NCI-H345 treated with DMSO at 0.1 percent for 48 hours (cell line): Measurements from ENCODE around the gene GOLGA8M.
"Not testable (repeated sequence)": the region's sequence is repeated elsewhere in the genome, so short reads cannot be mapped to it uniquely, and the experiment has no call there.

Experiments used
- DNase-seq: peaks from one replicate; lab custom pipeline; 2025; ENCODE audit not compliant: unreplicated experiment; lab: John Stamatoyannopoulos, UW

Gene GOLGA8M

GRCh38 chr15:28664575-28664974 is 47.6 kb downstream of the GOLGA8M start:
- not testable (repeated sequence) for DNase-seq

- DNase-seq: not testable (repeated sequence)
Measured at GRCh38 chr15:28663717-28664116, 48.5 kb downstream of the GOLGA8M start.

- DNase-seq: not testable (repeated sequence)
Measured at GRCh38 chr15:28660750-28661149, 51.5 kb downstream of the GOLGA8M start.

- not testable (repeated sequence) for DNase-seq
Measured at GRCh38 chr15:28656018-28656360, 56.2 kb downstream of the GOLGA8M start.

- not testable (repeated sequence) for DNase-seq
Measured at GRCh38 chr15:28655329-28656017, 56.7 kb downstream of the GOLGA8M start.

- DNase-seq: not testable (repeated sequence)
Measured at GRCh38 chr15:28654194-28654593, 58.0 kb downstream of the GOLGA8M start.

- DNase-seq: not testable (repeated sequence)
Measured at GRCh38 chr15:28652538-28652937, 59.7 kb downstream of the GOLGA8M start.
